ENCODE measurements around the gene TRRAP. TPM values are rescaled to one million over a fixed set of nuclear protein-coding genes. Genes with fewer than 3 reads are reported as not detected.

TRRAP gene
- polyA plus RNA-seq, 1 donor (not counting 4 experiments of a cell fraction or from before 2014, with no cell fraction given), result 6.1 TPM

- no peaks in the 10 kb centered on the region for H3K9me3 ChIP-seq (ENCODE audit: control insufficient read depth, low read depth, low read length)
- dilution Hi-C loops (cut with MboI; ENCODE audit: extremely low pct_ligation_motif_present, low sequenced_read_pairs), result no loop called here
- no peak overlapping the region for H3K4me2 ChIP-seq (ENCODE audit: control insufficient read depth, extremely low read depth, insufficient read depth, low read depth, low read length)
- H3K4me3 ChIP-seq (ENCODE audit: control insufficient read depth in 2 of 3, extremely low read depth in 1 of 3, insufficient read depth in 2 of 3, low read depth in 1 of 3, low read length in 3 of 3), result no peak overlapping the region
- no peak overlapping the region for H3K27ac ChIP-seq (ENCODE audit: control insufficient read depth, insufficient read depth, low read length)
- DNase-seq (ENCODE audit: low read depth, low spot score) (no peak), FAIRE-seq (no peak)
- no peak overlapping the region for H2AFZ ChIP-seq (ENCODE audit: control insufficient read depth, low read length)
- H3K36me3 ChIP-seq (ENCODE audit: control insufficient read depth in 2 of 2, extremely low read depth in 1 of 2, insufficient read depth in 2 of 2, low read length in 2 of 2), result peaks cover 20 to 30% of the 10 kb centered on the region in 2 experiments
- TF ChIP-seq, protein P1, sequence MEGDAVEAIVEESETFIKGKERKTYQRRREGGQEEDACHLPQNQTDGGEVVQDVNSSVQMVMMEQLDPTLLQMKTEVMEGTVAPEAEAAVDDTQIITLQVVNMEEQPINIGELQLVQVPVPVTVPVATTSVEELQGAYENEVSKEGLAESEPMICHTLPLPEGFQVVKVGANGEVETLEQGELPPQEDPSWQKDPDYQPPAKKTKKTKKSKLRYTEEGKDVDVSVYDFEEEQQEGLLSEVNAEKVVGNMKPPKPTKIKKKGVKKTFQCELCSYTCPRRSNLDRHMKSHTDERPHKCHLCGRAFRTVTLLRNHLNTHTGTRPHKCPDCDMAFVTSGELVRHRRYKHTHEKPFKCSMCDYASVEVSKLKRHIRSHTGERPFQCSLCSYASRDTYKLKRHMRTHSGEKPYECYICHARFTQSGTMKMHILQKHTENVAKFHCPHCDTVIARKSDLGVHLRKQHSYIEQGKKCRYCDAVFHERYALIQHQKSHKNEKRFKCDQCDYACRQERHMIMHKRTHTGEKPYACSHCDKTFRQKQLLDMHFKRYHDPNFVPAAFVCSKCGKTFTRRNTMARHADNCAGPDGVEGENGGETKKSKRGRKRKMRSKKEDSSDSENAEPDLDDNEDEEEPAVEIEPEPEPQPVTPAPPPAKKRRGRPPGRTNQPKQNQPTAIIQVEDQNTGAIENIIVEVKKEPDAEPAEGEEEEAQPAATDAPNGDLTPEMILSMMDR (optimal IDR thresholded peaks at IDR 0.05 in 1 of 3, IDR thresholded peaks at IDR 0.05 in 1 of 3, conservative IDR thresholded peaks at IDR 0.05 in 1 of 3; ENCODE audit: extremely low read depth in 1 of 3, insufficient read depth in 2 of 3, low read length in 3 of 3), result no peak
- no peak for TF ChIP-seq EZH2 (IDR thresholded peaks at IDR 0.05; ENCODE audit: low read length)
- H4K20me1 ChIP-seq (ENCODE audit: control insufficient read depth, extremely low read depth, insufficient read depth, low read length), result no peaks in the 10 kb centered on the region
- no peak overlapping the region for H3K9ac ChIP-seq (ENCODE audit: control insufficient read depth, extremely low read depth, insufficient read depth, low read length)
- no peaks in the 10 kb centered on the region for H3K9me1 ChIP-seq (ENCODE audit: control insufficient read depth, extremely low read depth, insufficient read depth, low read length)
- H3K4me1 ChIP-seq (ENCODE audit: control insufficient read depth, extremely low read depth, insufficient read depth, low read length), result no peaks in the 10 kb centered on the region
- no peaks in the 10 kb centered on the region for H3K79me2 ChIP-seq (ENCODE audit: control insufficient read depth, insufficient read depth, low read length)
- no peaks in the 10 kb centered on the region for H3K27me3 ChIP-seq (ENCODE audit: control insufficient read depth, extremely low read depth, insufficient read depth, low read length)
Measured at GRCh38 chr7:98995523-98996149, 117.3 kb downstream of the TRRAP start.

DNA sequence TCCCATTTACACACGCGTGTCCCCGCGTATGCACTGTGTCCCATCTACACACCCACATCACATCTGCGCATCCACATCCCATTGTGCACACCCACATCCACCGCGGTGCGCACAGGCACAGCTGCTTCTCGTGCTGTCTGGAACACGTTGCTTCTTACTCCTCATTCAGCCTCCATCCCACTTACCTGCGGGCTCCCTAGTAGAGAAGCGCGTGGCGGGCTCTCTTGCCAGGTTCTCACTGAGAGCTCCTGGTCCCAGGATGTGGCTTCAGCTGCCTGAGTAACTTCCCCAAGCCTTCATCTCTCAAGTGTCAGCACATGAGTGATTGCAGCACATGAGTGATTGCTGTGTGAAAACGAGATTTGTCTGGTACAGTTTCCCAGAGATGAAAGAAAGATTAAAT, 117.8 kb downstream of the TRRAP start:
- Histone ChIP-seq H3K27me3 (ENCODE audit: control insufficient read depth, extremely low read depth, insufficient read depth, low read length) (no peaks in the 10 kb centered on the region), H3K4me1 (ENCODE audit: control insufficient read depth, extremely low read depth, insufficient read depth, low read length) (no peaks in the 10 kb centered on the region), H4K20me1 (ENCODE audit: control insufficient read depth, extremely low read depth, insufficient read depth, low read length) (no peaks in the 10 kb centered on the region), H3K4me3 (ENCODE audit: control insufficient read depth in 2 of 3, extremely low read depth in 1 of 3, insufficient read depth in 2 of 3, low read depth in 1 of 3, low read length in 3 of 3) (no peak overlapping the region), H3K9me1 (ENCODE audit: control insufficient read depth, extremely low read depth, insufficient read depth, low read length) (no peaks in the 10 kb centered on the region), H3K27ac (ENCODE audit: control insufficient read depth, insufficient read depth, low read length) (no peak overlapping the region), H3K9me3 (ENCODE audit: control insufficient read depth, low read depth, low read length) (no peaks in the 10 kb centered on the region), H3K4me2 (ENCODE audit: control insufficient read depth, extremely low read depth, insufficient read depth, low read depth, low read length) (no peak overlapping the region), H3K36me3 (ENCODE audit: control insufficient read depth in 2 of 2, extremely low read depth in 1 of 2, insufficient read depth in 2 of 2, low read length in 2 of 2) (peaks cover 23 to 26% of the 10 kb centered on the region in 2 experiments), H2AFZ (ENCODE audit: control insufficient read depth, low read length) (no peak overlapping the region), H3K79me2 (ENCODE audit: control insufficient read depth, insufficient read depth, low read length) (no peaks in the 10 kb centered on the region), H3K9ac (ENCODE audit: control insufficient read depth, extremely low read depth, insufficient read depth, low read length) (no peak overlapping the region)
- no peak for TF ChIP-seq EZH2 (IDR thresholded peaks at IDR 0.05; ENCODE audit: low read length)
- TF ChIP-seq, protein P1 (optimal IDR thresholded peaks at IDR 0.05 in 1 of 3, IDR thresholded peaks at IDR 0.05 in 1 of 3, conservative IDR thresholded peaks at IDR 0.05 in 1 of 3; ENCODE audit: extremely low read depth in 1 of 3, insufficient read depth in 2 of 3, low read length in 3 of 3), result no peak
- DNase-seq (ENCODE audit: low read depth, low spot score), result no peak
- no peak for FAIRE-seq
- dilution Hi-C loops (cut with MboI; ENCODE audit: extremely low pct_ligation_motif_present, low sequenced_read_pairs), result no loop called here
